Hematopoietic multipotent progenitor cell treated with erythropoietin and hydrocortisone succinate and interleukin-3 and kit ligand, for 8 days (in vitro differentiated cells): Measurements from ENCODE around the gene KCNMA1.

ENCODE experiments used
- DNase-seq: peaks from one replicate; pipeline ENCODE4 v3.0.0-alpha.2; 2015

The KCNMA1 gene

DNA sequence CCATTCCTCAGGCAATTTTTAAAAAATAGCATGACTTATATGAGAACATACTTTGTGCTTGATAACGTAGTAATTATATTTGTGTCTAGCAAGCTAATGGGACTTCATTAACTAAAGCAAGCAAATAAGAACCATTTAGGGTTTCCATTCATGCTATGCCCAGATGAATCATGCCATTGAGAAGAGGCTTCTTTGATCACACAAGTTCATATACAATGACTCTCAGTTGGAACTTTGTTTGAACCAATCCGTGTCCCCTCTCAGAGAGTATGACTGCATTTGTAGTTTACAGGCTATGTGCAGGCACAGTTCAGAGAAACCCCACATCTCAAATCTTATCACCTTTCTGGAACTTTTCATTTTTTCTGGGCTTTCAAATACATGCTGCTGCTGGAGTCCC, 614.2 kb downstream of the KCNMA1 start:
- DNase-seq = no peak

DNA sequence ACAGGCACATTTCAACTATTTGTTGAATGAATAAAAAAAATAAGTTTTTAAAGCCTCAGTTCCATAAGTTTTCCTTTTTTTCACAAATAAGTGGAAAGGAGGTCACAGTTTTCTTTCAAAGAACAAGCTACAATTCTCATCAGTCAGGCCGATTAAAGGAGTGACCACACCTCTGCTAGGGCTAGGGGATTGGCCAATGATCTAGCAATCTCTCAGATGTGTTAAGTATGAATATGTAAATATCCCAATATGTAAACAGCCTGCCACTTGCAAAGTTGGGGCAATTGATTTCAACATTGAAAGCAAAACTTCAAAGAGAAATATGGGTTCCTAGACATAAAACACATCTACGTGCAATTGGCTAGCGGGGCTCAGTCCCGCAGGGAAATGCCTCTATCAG, 614.9 kb downstream of the KCNMA1 start:
- DNase-seq = no peak

DNA sequence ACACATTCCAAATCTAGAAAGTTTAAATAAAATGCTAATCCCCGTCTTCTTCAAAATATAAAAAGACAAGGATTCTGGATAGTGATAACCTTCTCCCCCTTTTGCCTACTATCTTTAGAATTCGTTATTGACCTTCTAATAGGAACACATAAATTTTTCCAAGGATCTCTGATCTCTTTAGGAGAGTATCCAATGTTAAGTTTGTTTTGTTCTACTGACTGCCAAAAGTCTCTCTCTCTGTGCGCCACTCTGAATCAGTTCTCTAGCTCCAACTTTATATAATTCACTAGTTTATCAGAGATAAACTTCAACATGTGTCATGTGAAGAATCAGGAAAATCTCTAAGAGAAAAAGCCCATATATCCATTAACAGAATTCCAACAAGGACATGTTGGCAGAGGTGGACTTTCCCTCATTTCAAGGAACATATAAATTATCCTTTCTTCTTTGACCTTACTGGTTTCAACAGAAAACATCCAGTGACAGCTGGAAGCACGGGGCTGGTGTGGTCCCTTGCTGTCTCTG, 615.6 kb downstream of the KCNMA1 start:
- DNase-seq = no peak

DNA sequence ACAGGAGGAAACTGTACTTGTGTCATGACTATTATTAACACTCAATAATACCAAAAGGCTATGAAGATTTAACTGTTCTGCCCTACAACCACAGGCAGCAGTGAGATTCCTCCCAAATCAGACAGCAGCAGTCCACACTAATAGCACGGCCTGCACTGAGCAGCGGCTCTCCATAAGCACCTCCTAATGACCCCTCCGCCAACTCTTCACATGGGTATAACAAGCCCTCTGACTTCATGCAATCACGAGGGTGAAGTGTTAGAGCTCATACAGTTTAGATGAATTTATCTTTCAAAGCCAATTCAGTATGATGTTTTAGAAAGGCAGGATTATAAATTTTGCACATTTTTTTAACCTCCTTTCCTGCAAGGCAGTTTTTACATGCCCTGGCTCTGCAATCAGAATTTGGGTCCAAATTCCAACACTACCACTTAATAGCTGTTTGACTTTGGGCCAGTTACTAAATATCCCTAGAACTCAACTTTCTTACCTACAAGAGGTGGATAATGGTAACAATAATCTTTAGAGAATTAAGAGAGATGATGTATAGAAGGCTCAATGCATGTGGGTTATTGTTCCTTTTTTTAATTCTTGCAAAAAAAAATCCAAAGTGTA, 617.1 kb downstream of the KCNMA1 start:
- no peak for DNase-seq

DNA sequence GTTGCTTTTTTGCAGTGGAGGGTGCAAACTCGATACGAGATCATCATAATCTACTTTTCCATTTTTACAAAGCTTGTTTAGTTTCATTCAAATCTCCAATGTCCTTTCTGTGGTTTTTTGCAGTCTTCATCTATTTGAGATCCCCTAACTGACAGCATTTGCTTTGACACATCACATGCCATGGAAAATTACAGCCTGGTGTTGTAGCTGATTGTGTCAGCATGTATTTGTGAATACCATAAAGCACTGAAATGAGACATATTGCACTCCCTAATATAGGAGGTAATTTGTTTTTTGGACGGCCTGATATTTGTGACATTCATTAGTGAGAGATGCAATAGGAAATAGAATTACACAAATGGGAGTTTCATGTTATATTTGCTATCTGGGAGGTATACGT, 620.8 kb downstream of the KCNMA1 start:
- no peak for DNase-seq

DNA sequence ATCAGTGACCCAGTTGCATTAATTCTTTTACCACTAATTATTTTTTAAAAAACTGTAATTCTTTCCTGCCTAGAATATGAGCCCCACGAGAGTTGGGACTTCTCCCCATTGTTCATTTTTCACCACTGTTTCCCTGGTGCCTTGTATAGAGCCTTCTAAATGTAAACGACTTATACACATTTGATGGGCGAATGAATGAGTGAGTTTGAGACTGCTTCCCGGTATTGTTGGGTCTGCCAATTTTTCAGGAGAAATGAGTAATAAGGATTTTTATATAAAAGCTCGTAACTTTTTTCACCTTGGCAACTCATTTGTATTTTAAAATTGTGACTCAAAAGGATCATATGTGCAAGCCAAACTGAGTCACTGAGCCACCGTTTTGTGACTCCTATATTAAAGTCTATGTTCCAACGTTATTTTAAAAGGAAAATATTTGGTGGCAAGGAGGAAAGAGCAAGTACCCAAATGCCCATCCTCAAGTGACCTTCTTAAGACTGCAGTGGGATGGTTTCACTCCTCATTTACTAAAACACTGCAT, 621.3 kb downstream of the KCNMA1 start:
- DNase-seq = no peak

DNA sequence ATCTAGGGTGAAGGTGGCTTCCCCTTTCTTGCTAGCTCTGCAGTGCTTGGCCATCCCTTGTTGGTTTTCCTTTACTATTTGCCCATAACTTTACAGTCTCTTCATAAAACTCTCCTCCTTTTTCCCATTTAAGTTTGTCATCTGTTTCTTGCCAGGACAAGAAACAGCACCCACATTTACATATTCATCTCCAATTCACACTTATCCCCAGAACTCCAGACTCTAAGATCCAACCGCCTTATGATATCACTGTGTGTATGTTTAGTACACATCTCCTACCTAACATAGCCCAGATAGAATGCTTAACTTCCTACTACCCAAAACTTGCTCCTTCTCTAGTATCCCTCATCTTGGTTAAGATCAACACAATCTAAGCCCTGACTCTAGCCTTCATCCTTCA, 622.2 kb downstream of the KCNMA1 start:
- no peak for DNase-seq

DNA sequence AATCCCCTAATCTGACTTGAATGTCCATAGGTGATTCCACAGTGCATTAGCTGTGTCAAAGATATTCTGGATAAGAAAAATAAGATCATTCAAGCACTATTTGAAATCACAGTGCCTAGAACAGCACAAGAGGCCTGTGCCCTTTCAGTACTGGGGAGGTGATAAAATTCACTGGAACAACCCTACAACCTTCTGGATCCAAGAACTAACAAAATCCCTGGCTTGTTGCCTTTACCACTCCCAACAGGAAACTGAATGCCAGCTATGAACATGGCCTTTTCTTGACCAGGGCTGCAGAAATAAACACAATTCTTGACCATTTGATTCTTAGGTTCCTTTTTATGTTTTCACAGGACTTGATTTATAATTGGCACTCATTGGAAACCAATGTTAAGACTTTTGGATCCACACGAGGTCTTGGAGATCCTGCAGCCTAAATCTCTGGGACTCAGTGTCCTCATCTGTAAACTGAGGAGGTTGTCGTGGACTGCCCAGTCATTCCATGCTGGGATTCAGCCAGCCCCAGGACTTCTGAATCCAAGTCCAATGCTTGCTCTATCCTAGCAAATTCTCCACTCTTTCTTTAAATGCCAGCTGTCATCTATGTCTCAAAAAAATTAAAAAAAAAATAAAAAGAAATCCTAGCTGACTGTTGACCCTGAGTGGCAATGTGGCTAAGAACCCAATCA, 624.7 kb downstream of the KCNMA1 start:
- no peak for DNase-seq

DNA sequence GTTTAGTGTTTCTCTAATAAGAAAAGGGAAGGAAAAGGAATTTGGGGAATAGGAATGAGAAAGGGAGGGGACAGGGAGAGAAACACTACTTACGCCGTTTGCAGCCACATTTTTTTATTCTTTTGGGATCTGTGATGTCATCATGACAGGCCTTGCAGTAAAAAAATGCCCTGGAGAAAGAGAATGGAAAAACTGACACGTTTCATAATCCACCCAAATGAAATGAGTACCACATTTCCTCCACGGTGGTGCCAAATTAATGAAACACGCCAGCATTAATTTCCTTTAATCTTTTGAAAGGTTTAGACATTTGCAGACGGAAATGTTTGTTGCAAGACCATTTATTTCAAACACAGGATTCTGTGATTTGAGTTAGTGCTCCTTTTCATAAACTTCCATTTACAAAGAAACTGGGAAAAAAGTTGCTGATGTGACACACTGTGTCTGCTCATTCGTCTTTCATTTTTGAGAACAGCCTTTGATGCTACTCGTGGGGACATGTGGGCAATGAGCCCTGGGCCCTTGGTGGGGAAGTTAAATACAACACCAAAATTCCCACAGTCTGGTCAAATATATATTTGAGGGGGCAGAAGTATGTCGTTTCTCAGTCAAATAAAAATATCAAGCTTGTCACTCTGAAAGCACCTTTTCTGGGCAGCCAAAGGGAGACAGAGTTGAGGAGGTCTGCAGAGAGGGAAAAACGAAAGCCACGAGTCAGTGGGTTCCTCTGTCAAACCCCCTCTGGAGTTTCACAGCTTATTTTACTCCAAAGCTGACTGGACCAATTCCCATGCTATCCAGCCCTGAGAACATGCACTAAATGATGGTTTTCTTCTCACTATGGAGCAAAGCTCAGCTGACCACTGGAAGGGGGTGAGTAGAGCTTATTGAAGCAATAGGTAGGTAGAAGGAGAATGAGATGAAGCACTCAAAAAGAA, 625.5 kb downstream of the KCNMA1 start:
- no peak for DNase-seq

DNA sequence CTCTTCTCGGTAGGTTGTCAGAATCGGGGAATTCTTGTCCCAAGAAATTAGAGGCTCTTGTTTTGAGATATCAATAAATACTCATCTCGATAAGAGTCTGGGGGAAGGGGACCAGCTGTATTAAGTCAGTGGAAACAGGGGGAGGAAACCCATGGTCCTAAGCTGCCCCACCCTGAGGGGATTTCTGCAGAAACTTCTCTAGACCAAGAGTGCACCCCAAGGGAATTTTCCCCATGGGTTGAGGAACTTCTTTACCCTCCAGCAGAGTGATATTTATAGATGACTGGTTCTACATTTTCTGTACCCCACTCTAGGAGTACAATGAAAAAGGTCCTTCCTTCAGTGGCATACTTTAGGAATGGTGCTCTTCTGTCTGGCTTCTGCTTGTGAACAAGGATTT, 627.2 kb downstream of the KCNMA1 start:
- DNase-seq = no peak

DNA sequence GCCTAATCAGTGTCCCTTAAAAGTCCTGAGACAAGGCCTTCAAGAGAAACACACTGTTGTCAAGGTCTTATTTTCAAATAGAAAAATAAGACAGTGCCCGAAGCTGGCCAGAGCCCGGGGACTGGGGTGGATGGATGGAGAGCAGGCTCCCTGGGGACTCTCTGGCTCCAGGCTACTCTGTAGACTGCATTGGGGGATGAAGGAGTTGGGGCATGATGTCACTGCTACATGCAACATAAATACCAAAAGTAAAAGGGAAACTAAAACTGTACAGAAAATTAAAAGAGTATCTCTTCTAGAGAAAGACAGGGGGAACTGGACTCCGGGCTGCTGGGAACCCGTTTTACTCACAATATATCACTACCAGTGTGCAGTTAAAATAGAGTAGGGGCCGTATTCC, 629.8 kb downstream of the KCNMA1 start:
- DNase-seq = no peak

DNA sequence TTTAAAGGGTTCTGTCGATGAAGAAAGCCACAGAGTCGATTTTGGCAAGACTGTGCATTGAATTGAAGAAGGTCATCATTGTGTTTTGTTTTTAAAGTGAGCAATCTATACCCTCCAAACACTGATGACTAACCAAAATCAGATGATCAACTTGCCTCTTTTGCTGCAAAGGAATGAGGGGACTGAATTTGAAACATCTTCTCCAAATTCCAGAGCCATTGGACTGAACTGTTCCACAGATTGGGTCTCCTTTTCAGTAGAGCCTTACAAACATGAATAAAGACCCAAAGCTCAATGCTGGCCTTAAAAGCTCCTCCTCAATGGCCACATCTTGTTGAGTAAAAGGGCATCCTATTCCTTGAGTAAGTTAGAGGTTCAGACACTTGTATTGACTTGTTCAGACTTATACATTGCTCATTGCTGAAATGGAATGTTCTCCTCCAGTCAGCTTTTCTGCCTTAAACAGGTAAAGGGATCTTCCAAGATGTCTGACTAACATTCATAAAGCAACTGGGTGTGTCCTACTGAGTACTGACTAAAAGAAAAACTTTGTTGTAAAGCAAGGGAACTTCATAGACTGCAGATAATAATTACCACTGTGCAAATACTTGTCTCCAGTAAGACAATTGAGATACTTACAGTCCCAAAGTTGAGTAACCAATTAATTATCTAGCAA, 630.6 kb downstream of the KCNMA1 start:
- no peak for DNase-seq

DNA sequence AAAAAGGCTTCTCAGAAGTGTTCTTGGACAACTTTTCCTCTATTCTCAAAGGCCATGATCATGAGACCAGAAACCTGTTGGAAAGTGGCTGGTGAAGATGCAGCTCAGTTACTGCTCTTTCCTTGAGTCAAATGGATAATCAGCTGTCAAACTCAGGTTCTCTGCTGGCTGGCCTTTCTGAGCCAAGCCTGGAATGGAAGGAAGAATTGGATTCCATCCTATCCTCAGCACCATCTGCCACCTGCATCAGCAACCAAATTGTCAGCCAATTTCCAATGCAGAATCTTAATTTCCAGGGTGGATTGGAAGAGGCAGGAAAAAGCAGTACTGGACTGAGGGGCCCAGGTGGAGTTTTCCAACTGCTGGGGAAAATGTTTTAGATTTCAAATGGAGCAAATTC, 631.7 kb downstream of the KCNMA1 start:
- no peak for DNase-seq

DNA sequence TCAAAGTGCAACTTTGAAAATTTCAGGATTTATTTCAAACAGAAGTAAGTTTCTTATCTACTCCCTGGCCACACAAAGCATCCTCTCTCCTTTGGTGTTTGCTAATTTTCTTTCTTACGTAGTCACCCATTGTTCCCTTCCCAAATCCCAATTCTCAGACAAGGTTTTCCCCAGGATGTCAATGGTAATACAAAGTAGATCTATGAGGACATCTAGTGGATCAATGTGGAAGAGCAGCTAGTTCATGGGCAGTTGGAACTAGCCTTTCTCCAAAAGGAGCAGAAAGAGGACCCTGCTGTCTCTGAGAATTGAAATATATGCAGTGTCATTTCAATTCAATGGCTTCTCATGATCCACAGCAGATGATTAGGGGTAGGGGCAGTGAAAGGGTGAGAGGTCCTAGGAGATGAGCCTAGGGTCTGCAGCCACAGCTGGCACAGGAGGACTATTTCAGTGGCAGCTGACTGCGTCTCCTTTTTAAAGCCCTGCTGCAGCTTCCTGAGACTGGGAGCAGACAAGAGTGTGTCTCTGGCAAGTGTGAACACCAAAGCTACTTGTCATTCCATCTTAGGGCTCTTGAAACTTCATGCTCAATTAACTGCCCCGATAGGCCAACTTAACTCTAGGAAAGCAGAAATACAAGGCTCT, 632.6 kb downstream of the KCNMA1 start:
- DNase-seq = peak; percentile 38

DNA sequence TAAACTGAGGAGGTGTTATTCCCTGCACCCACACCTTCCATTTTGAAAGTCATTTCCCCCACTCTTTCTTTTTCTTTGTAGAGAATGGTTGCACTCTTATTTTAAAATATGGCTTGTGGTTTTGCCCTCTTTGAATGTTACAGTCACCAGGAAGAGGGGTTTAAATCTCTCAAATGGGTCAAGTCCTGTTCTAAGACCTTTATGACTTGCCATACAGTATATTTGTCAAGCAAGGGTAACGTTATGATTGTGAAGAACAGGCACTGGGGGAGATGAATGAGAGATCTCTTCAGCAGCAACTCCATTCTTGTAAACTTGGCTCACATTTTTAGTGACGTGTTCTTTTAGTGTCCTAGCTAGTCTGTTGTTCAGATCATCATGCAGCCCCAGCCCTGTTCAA, 634.7 kb downstream of the KCNMA1 start:
- DNase-seq = no peak

DNA sequence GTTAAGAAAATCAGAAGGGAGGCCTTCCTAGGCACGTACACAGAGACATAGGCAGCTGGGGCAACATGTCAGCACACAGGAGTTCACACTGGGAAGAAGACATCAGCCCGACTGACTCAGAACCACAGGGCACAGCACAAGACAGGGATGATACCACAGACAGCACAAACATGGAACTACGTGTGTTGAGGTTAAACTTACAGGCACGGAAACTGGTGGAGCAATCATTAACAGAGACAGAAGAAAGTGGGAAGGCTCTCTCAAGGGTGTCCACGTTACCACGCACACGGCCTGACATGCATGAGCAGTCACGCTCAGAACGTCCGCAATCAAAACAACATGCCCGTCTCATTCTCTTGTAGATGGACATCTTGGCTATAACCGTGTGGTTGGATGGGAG, 636.4 kb downstream of the KCNMA1 start:
- DNase-seq = no peak

DNA sequence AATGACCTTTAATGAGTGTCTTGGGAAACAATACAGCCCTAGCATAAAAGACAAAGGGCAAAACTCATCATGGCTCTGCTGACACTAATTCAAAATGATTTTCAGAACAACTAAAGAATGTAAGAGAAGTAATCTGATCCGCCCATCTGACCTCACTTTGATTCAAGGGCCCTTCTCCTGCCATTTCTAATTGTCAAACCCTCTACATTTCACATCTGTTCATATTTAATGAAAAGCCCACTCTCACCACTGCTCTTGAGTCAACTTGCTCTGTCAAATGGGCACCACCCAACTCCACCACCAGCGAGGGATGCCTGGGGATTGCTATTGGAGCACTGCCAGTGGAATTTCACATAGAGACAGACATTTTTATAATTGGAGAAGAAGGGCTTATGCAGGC, 639.2 kb downstream of the KCNMA1 start:
- no peak for DNase-seq

DNA sequence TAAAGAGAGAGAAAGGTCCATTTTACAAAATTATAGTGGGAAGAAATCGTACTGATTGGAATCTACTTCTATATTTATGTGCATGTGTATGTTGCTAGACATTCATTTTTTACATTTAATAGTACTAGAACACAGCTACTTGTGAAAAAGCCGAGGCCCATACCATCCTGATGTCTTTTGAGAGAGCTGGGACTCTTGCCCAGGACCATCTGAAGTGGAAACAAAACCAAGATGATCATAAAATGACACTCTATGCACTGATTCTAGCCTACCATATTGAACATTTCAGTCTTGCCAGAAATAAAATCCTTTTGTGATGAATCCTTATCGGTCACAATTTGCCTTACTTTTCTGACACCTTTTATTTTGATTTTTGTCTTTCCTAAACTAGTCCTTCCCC, 640.0 kb downstream of the KCNMA1 start:
- no peak for DNase-seq

DNA sequence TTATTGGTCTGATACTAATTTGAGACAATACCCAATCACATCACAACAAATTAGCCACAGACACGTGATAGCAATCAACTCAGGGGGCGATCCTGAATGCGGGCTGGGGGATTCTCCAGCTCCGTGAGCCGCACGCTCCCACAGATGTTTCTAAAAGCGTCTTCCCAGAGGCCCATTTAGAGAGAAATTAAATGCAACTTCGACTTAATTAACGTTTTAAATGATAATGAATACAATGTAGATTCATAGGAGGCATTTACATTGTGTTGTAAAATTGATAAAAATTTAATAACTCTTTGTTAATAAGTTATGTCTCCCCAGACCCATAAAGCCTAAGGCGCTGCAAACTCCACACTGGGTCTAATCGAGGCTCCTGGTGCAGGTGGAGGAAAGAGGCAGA, 642.6 kb downstream of the KCNMA1 start:
- DNase-seq = no peak

DNA sequence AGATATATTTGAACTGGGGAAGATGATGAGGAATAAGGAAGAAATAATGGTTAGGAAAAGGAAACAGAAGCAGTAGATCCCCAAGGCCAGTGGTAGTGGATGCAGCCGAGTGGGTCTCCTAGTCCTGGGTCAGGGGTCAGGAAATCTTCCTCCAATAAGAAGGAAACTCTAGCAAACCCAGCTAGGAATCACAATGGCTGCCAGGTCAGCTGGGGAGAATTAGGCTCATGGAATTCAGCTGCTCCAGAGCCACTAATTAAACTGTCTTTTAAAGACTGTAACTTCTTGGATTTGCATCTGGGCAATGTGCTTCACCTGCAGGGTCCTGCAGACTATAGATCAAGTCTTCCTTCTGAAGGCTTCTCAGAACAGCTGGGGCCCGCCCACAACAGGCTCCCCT, 644.4 kb downstream of the KCNMA1 start:
- DNase-seq = no peak

DNA sequence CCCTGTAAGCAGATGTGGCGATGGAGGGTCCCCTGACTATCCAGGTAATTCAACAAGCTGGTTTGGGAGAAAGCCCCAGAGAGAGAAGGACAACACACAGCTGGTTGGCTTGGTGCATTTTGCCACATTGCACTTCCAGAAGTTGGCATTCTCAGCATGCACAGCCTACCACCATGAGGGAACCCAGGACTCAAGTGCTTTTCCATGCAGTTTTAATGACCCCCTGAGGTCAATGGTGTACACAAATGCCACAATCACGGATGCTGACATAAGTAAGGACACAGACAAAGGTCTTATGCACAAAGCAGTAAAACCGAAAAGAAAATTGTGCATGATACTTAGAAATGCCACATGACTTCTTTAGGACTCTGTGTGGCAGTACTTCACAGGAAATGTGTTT, 645.1 kb downstream of the KCNMA1 start:
- no peak for DNase-seq

DNA sequence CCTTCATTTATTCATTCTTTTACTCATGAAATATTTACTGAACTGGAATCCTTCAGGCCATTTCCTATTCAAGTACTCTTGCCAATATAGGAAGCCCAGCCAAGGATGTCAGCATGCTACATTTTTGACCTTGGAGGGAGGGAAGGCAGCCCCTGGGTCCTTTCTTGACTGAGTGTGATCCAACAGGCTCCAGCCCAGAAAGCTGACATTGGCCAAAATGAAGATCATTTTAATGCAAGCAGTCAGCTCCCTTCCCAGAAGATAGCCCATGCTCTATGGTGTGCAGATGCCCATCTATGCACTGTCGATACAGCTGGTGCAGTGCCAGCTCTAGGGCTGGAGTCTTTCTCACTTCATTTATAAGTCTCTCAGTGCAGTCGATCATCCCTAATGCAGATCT, 646.0 kb downstream of the KCNMA1 start:
- no peak for DNase-seq
